GM19238 (cell line): Measurements from ENCODE around the gene CNTRL.
A peak's percentile ranks its signal among the peaks of the same experiment; 100 is the strongest.
"Not testable (repeated sequence)": the region's sequence is repeated elsewhere in the genome, so short reads cannot be mapped to it uniquely, and the experiment has no call there.

Source experiments
- DNase-seq: peaks from one replicate; pipeline ENCODE4 v3.0.0; 2011; ENCODE audit warnings: low spot score; ENCODE audit not compliant: insufficient read length

CNTRL gene

GRCh38 chr9:121071756-121072421 lies 2.9 kb upstream of the CNTRL start:
- no peak for DNase-seq

GRCh38 chr9:121073038-121073437 lies 1.7 kb upstream of the CNTRL start:
- DNase-seq, result no peak

GRCh38 chr9:121075251-121076036 lies 689 bp downstream of the CNTRL start:
- no peak for DNase-seq

GRCh38 chr9:121082075-121082474 lies 7.3 kb downstream of the CNTRL start:
- no peak for DNase-seq

- DNase-seq, result no peak
Observed at GRCh38 chr9:121085661-121086060, 10.9 kb downstream of the CNTRL start.

- DNase-seq, result no peak
Observed at GRCh38 chr9:121088576-121088975, 13.8 kb downstream of the CNTRL start.

DNA sequence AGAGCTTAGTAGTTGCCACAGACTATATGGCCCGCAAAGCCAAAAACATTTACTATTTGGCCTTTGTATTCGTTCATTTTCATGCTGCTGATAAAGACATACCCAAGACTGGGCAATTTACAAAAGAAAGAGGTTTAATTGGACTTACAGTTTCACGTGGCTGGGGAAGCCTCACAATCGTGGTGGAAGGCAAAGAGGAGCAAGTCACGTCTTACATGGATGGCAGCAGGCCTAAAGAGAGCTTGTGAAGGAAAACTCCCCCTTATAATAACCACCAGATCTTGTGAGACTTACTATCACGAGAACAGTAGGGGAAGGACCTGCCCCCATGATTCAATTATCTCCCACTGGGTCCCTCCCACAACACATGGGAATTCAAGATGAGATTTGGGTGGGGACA lies 16.0 kb downstream of the CNTRL start:
- not testable (repeated sequence) for DNase-seq

DNA sequence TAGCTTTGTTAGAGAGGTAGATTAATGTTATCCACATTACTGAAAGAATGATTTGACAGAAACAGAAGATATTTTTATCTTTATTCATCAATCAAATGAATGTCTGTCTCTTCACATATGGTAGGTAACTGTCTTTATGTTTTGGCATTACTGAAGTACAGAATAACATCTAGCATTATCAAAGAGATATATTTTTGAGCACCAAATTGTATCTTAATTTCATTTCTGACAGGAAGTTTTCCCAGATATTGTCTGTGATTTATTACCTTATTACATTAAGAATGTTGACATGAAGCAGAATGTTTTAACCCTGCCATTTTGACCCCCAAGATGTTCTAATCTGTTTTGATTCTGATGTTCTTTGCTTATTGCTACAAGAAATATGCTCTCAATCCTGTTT lies 20.3 kb downstream of the CNTRL start:
- DNase-seq, result no peak

GRCh38 chr9:121098567-121099198 lies 23.9 kb downstream of the CNTRL start:
- DNase-seq, result no peak

- DNase-seq, result not testable (repeated sequence)
Observed at GRCh38 chr9:121104054-121104453, 29.3 kb downstream of the CNTRL start.

GRCh38 chr9:121105531-121105930 lies 30.8 kb downstream of the CNTRL start:
- DNase-seq, result no peak

GRCh38 chr9:121107029-121107428 lies 32.3 kb downstream of the CNTRL start:
- no peak for DNase-seq

DNA sequence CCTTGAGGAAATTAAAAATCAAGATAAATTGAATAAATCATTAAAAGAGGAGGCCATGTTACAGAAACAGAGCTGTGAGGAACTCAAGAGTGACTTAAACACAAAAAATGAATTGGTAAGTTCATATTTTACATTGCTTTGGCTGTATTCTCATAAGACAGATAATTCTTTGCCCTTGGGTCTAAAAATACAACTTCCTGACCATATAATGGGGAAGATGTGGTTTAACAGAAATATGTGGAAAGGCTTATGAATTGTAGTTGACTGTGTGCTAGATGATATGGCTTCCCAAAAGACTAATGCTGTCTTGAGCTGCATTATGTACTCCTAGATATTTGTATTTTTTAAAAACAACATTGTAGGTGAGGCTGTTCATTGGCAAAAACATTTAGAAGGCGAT lies 33.1 kb downstream of the CNTRL start:
- no peak for DNase-seq

DNA sequence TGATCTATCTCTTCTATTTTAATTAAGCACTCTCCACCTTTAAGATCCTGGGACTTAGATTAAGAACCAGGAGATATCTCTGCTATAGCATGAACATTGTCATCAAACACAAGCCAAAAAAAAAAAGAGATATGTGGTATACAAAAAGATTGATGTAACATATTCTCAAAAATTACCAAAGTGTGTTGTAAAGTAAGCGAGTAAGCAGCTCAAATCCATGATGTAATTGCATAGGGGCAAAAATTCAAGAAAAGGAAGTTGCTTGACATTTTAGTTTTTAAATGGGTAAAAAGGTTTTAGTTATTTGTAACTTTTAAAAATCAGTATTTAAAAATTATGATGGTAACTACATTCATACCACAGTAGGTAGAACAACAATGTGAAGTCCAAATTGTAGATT lies 40.7 kb downstream of the CNTRL start:
- no peak for DNase-seq

GRCh38 chr9:121118266-121118665 lies 43.5 kb downstream of the CNTRL start:
- no peak for DNase-seq

GRCh38 chr9:121120386-121120785 lies 45.6 kb downstream of the CNTRL start:
- DNase-seq, result no peak

GRCh38 chr9:121121582-121122087 lies 46.9 kb downstream of the CNTRL start:
- DNase-seq, result peak; percentile 65

- DNase-seq, result no peak
Observed at GRCh38 chr9:121122246-121123032, 47.7 kb downstream of the CNTRL start.

DNA sequence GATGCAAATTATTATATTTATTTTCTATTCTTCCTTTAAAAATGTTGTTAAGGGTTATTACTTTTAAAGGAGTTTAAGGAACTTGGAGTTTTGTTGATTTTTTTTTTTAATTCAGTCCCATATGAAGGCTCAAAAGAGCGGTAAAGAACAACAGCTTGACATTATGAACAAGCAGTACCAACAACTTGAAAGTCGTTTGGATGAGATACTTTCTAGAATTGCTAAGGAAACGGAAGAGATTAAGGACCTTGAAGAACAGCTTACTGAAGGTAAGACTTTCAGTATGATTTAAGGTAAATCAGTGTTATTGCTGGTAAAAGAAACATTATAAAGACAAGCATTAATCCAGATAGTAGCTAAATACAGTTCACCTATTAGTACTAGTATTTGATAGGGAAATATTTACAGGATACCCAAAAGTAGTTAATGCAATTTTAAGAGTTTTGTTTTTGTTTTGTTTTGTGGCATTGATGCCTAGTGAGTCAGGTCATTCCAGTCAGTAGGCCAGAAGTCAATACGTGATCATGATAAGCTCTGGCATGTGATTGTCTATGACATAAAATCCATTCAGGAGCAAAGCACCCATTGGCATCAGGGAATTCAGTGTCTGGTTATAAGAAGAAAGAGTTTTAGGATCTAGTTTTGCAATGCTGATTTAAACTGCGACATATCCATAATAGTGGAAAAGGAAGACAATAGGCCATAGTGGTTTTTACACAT lies 49.2 kb downstream of the CNTRL start:
- no peak for DNase-seq

DNA sequence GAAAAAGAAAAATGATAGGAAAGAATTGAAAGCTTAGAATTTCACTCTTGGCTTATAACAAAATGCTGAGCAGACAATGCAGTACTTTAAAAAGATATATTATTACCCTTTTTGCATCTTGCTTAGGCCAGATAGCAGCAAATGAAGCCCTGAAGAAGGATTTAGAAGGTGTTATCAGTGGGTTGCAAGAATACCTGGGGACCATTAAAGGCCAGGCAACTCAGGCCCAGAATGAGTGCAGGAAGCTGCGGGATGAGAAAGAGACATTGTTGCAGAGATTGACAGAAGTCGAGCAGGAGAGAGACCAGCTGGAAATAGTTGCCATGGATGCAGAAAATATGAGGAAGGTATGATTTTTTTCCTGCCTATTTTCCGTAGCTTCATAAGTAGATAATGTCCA lies 50.8 kb downstream of the CNTRL start:
- DNase-seq, result no peak

DNA sequence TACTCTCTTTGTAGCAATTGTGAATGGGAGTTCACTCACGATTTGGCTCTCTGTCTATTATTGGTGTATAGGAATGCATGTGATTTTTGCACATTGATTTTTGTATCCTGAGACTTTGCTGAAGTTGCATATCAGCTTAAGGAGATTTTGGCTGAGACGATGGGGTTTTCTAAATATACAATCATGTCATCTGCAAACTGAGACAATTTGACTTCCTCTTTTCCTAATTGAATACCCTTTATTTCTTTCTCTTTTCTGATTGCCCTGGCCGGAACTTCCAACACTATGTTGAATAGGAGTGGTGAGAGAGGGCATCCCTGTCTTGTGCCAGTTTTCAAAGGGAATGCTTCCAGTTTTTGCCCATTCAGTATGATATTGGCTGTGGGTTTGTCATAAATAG lies 54.6 kb downstream of the CNTRL start:
- DNase-seq, result not testable (repeated sequence)
